ENCODE data around the gene UBE2K. TPM values are rescaled to one million over a fixed set of nuclear protein-coding genes. Genes with fewer than 3 reads are reported as not detected.
"Not testable (repeated sequence)": the region's sequence is repeated elsewhere in the genome, so short reads cannot be mapped to it uniquely, and the experiment has no call there.

UBE2K gene, protein sequence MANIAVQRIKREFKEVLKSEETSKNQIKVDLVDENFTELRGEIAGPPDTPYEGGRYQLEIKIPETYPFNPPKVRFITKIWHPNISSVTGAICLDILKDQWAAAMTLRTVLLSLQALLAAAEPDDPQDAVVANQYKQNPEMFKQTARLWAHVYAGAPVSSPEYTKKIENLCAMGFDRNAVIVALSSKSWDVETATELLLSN
- total RNA-seq (2014; rRNA removed): 13.7 and 23.1 TPM in 2 replicates
- 118 TPM for polyA plus RNA-seq (2012)

DNA sequence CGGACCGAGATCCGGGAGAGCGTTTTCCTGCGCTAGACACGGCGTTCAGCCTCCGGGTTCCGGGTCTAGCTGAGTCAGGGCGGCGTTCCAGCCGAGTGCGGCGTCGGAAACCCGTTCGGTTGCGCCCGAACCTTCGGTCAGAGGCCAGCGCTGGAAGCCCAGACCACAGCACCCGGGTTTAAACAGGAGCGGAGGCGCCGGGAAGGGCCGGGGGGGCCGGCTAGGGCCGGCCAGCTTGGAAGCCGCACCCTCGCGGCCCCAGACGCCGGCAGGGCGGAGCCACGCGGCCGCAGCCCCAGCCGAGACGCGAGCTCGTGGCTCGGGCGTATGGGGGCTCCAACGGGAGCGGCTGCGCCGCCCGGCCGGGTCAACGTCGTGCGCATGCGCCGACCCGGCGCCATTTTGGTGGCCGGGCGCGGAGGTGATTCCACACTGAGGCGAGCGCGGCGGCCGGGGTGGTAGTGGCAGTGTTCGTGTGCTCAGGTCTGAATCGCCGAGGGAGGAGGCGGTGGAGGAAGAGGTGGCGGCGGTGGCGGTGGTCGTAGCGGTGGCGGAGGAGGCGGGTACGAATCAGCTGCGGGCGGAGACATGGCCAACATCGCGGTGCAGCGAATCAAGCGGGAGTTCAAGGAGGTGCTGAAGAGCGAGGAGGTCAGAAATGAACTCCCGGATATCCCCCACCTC lies at the start of gene UBE2K:
UBE2K (plus strand) TSS at position 397 of the 684 bp plus-strand sequence; CDS start at position 589, 192 bp downstream.
- DNase-seq (ENCODE audit: low read depth): peak; percentile 85

DNA sequence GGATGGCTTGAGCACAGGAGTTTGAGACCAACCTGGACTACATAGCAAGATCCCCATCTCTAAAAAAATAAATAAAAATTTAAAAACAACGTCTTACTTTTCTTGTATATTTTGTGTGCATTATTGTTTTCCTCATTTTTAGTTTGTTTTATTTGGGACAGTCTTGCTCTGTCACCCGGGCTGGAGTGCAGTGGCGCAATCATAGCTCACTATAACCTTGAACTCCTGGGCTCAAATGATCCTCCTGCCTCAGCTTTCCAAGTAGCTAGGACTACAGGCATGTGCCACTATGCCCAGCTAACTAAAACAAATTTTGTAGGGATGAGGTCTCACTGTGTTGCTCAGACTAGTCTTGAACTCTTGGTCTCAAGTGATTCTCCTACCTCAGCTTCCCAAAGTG lies 49.7 kb upstream of the UBE2K start:
- no peak for DNase-seq (ENCODE audit: low read depth)

DNA sequence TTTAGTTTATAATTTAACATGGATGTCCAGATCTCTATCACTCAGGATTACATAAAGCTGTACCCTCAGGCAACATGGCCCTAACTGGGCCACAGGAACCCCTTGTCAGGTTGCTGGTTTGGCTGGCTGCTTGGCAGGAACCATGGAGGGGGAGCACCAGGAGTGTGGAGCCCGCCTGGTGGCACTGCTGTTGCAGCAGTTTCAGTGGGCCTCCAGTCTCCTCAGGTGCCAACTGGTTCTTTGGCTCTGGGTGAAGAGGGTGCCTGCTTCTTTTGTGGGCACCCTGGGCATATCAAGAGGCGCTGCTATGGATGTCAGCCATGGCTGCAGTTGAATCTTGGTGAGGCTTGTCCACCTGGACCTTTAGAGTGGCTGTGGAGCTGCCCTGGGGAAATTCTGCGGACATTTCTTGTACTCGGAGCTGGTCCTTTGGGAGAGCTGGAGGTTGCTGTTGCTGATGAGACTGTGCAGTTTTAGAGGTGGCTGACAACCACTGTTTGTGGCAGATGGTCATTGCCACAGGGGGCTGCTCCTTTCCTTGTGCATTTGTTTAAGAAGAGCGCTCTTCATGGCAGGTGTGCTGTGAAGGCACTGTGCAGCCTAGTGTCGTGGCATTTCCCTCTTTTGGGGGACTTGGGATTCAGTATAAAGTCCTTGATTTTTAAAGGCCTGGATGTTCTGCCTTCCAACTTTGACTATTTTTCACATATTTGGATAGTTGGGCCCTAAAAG lies 48.9 kb upstream of the UBE2K start:
- DNase-seq (ENCODE audit: low read depth): no peak

DNA sequence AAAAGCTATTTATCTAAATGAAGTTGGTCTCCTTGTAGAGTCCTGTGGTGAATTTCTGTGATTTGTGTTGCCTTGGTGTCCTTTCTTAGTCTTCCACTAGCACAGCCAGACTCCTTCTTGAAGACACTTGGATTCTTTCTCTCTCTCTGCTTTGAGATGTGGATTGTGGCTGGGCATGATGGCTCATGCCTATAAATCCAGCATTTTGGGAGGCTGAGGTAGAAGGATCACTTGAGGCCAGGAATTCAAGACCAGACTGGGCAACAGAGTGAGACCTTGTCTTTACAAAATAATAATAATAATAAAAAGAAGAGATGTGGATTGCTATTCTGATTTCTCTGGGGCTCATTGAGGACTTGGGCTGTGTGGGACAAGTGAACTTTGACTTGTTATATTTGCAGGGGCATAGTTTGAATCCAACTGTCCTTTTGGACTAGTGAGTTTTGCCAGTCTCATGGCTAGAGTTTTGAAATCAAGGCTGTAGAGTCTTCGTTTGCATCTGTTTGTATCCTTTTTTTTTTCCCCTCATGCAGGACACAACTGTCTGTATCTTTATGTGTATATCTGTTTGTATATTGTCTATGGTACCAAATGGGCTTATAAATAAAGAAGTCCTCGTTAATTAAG lies 48.2 kb upstream of the UBE2K start:
- no peak for DNase-seq (ENCODE audit: low read depth)

DNA sequence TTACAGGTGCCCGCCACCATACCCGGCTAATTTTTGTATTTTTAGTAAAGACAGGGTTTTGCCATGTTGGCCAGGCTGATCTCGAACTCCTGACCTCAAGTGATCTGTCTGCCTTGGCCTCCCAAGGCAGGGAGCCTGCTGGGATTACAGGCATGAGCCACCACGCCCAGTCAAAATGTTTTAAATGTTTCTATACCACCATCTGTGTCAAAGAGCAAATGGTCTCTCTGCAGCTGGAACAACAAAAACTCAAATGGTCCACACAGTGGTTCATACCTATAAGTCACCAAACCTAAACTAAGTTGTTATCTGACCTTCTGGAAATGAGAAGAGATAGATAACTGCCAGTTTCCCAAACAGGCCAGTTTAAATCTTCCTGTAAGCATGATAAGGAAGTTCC lies 46.4 kb upstream of the UBE2K start:
- not testable (repeated sequence) for DNase-seq (ENCODE audit: low read depth)

DNA sequence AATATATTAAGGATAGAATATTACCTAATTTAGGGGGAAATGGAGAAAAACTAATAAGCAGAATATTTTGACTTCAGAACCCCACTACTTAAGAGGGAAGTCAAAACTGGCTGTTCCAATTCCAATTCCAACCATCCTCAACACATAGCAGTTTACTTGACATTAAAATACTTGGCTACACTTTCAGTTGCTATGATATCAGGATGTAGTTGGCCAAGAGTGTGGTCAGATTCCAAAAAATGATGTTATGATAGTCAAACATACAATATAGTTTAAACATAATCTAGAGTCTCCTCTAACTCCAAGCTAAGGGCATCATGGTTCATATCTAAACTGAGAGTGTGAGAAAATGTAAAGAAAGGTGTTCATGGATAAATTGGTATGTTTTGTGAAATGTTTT lies 42.7 kb upstream of the UBE2K start:
- DNase-seq (ENCODE audit: low read depth): peak; percentile 28

DNA sequence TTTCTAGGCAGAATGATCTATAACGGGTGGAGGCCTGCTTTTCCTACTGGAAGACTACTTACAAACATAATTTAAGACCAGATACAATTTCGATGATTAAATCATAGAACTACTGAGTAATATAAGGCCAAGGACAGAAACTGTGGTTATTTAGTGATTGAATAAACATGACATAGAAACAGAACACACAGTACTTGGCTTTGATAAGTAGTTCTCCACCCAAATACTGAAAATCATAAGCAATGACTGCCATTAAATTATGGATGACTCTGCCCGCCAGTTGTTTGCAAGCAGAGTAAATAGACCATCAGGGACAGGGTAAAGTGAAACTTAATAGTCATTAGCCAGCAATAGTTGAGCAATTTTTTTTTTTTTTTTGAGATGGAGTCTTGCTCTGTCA lies 42.1 kb upstream of the UBE2K start:
- peak; percentile 75 for DNase-seq (ENCODE audit: low read depth)

DNA sequence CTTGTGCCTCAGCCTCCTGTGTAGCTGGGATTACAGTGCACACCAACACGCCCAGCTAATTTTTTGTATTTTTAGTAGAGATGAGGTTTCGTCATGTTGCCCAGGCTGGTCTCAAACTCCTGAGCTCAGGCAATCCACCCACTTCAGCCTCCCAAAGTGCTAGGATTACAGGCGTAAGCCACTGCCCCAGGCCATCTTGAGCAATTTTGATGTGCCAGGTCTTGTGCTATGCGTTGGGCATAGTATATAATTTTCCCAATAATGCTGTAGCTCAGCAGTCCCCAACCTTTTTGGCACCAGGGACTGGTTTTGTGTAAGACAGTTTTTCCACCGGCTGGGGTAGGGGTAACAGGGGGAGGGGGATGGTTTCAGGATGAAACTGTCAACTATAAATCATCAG lies 41.3 kb upstream of the UBE2K start:
- not testable (repeated sequence) for DNase-seq (ENCODE audit: low read depth)

DNA sequence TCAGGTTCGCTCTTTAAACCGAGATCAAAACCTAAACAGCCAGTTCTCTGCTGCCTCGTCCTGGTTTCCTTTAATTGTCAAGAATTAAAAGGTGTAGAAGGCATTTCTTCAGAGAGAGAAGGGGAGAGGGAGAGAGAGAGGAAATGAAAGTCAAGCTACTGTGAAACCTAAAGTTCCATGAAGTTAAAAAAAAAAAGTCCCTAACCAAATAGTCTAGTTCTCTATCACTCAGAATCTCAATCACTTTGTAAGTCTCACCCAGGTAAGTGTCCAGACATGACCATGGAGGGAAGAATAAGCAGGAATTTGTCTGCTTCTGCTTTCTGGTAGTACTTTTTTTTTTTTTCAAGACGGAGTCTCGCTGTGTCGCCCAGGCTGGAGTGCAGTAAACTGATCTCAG lies 40.5 kb upstream of the UBE2K start:
- no peak for DNase-seq (ENCODE audit: low read depth)

DNA sequence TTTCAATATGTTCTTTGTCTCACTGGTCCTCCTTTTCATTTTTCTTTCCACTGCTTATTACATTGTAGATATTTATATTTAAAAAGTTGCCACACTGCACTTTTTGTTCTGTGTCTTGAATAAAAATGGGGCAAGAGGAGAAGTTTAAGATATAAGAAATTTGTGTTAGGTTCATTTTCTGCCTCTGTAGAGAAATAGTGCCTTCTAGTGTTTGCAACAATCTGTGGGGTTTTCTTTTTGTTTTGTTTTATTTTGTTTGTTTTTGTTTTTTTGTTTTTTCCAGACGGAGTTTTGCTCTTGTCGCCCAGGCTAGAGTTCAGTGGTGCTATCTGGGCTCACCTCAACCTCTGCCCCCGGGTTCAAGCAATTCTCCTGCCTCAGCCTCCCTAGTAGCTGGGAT lies 39.2 kb upstream of the UBE2K start:
- no peak for DNase-seq (ENCODE audit: low read depth)

DNA sequence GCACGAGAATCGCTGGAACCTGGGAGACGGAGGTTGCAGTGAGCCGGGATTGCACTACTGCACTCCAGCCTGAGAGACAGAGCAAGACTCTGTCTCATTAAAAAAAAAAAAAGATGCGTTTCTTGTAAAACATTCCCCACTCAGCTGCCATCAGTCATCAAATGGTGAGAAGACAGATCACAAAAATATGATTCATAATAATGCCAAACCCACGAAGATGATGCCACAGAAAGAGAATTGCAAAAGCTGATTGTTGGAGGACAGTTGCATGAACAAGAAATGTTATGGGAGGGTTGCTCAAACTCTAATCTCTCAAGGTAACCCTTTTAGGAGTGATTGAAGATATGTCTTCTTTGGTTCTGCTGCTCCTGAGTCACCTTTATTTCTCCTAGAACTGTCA lies 37.9 kb upstream of the UBE2K start:
- DNase-seq (ENCODE audit: low read depth): peak; percentile 96

DNA sequence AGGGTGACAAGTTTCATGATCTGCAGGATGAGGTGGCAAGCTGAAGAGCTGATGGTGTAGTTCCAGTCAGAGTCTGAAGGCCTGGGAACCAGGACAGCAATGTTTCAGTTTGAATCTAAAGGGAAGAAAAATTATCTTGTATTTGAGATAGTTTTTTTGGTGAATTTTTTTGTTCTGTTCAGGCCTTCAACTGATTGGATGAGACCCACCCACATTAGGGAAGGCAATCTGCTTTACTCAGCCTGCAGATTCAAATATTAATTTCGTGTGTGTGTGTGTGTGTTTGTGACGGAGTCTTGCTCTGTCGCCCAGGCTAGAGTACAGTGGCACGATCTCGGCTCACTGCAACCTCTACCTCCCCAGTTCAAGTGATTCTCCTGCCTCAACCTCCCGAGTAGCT lies 37.2 kb upstream of the UBE2K start:
- no peak for DNase-seq (ENCODE audit: low read depth)

DNA sequence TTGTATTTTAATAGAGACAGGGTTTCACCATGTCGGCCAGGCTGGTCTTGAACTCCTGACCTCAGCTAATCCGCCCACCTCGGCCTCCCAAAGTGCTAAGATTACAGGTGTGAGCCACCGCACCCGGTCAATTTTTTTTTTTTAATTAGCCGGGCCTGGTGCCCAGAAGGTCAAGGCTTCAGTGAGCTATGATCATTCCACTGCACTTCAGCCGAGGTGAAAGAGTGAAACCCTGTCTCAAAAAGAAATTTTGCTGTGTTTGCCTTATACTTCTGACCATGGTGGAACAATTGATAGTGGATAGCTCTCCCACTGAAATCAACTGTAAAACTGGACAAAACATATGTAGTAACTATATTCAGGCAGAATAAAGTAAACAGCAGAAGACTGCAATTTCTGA lies 35.3 kb upstream of the UBE2K start:
- DNase-seq (ENCODE audit: low read depth): no peak

DNA sequence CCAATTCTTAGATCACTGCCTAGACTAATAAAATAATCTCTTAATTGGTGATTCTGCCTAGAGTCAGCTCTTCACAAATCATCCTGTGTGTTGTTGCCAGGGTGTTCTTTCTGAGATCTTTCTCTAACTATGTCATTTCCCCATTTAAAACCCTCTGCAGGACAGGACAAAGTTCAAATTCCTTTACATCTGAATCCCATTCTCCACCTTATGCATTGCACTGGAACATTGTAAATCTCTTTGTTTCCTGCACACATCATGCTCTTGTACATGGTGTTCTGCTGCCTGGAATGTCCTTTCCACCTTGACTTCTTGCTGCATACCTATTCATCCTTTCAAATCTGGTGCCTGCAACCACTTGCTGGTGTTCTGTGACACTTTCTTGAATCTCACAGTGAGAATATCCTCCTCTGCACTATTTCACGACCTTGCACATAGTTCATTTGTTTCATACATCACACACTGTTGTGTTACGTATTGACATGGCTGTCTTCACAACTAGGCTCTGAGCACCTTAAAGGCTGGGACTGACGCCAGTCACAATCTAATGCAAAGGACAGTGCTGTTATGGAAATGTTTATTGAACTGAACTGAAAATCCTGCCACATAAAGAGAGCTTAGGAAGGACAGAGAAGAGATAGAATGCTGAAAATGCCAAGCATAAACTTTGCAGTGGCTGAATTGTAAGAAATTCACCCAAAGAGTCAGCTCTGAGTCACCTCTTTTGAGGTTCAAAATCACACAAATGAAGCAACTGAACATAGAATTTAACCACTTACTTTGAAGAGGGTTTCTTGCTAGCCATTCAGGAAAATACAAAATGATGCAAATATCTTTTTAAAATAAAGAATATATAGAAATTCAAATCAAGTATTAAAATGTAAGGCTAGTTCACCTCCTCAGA lies 32.9 kb upstream of the UBE2K start:
- DNase-seq (ENCODE audit: low read depth): peak; percentile 63

DNA sequence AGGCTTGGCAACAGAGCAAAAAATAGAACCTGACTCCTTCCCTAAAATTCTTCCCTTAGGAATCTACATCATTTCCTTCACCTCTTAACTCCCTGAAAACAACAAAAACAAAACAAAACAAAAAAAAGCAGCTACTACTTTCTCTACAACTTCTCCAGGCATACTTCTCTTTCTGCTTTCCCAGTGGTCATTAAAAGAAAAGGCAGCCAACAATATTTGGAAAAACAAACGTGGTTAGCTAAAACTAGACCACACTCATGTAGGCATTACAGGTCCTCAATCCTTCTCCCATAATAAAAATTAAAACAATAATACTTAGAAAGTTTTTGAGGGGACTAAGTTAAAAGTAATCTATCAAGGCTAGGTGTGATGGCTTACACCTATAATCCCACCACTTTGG lies 30.2 kb upstream of the UBE2K start:
- DNase-seq (ENCODE audit: low read depth): no peak

DNA sequence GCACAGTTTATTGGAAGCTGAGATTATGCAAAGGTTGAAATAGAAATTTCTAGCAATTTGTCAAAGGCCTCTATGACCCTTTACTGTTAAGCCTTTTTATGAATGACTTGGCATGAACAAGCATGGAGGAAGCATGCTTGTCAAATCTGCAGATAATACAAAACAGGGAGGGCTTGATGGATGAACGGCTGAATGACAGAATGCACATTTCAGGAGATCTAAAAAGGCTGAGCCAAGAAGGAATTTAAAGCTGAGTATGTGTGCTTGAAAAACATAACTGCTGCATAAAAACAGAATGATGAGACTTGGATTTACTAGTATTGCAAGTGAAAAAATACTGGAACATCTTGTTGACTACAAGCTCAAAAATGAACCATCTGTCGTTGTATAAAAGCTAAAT lies 29.0 kb upstream of the UBE2K start:
- no peak for DNase-seq (ENCODE audit: low read depth)

DNA sequence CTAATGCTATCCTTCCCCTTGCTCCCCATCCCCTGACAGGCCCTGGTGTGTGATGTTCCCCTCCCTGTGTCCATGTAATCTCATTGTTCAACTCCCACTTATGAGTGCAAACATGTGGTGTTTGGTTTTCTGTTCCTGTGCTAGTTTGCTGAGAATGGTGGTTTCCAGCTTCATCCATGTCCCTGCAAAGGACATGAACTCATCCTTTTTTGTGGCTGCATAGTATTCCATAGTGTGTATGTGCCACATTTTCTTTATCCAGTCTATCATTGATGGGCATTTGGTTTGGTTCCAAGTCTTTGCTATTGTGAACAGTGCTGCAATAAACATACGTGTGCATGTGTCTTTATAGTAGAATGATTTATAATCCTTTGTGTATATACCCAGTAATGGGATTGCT lies 27.6 kb upstream of the UBE2K start:
- DNase-seq (ENCODE audit: low read depth): not testable (repeated sequence)

DNA sequence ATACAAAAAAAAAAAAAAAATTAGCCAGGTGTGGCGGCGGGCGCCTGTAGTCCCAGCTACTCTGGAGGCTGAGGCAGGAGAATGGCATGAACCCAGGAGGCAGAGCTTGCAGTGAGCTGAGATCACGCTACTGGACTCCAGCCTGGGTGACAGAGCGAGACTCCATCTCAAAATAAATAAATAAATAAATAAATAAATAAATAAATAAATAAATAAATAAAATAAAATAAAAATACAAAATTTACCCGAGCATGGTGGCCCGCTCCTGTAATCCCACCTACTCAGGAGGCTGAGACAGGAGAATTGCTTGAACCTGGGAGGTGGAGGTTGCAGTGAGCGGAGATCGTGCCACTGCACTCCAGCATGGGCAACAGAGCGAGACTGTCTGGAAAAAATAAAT lies 22.3 kb upstream of the UBE2K start:
- DNase-seq (ENCODE audit: low read depth): not testable (repeated sequence)

DNA sequence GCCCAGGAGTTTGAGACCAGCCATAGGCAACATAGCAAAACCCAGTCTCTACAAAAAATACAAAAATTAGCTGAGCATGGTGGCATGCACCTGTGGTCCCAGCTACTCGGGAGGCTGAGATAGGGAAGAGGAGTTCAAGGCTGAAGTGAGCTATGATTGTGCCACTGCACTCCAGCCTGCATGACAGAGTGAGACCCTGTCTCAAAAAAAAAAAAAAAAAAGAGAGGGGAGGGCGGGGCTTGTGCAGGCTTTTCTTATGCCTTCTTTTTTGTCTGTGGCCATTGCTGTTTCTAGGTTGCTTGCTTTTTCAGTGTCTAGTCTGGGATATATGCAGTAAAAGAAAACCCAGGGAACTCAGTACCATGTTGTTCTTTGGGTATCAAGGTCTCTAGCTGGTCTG lies 16.9 kb upstream of the UBE2K start:
- DNase-seq (ENCODE audit: low read depth): not testable (repeated sequence)

DNA sequence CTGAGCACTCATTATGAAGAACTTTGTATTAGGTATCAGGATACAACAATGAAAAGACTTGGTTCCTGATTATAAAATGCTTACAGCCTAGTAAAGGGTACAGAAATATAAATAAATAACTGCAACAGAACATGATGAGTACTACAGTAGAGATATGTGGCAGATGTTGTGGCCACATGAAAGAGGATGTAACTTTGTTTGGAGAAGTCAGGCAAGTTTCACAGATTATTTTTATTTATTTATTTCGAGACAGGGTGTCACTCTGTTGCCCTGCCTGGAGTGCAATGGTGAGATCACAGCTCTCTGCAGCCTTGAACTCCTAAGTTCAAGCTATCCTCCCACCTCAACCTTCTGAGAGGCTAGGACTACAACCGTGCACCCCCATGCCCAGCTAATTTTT lies 15.8 kb upstream of the UBE2K start:
- no peak for DNase-seq (ENCODE audit: low read depth)

DNA sequence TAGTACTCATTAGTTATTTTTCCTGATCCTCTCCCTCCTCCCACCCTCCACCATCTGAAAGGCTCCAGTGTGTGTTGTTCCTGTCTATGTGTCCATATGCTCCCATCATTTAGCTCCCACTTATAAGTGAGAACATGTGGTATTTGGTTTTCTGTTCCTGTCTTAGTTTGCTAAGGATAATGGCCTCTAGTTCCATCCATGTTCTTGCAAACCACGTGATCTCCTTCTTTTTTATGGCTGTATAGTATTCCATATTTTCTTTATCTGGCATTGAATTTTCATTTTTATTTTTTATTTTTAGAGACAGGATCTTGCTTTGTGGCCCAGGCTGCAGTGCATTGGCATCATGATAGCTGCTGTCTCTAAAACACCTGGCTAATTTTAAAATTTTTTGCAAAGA lies 11.9 kb upstream of the UBE2K start:
- no peak for DNase-seq (ENCODE audit: low read depth)
